SH-SY5Y (cell line): ENCODE results near the gene NCR1.

ENCODE experiments used
- GATA2 ChIP-seq: IDR thresholded peaks from 2 replicates; pipeline ENCODE4 v1.6.1; 2011; ENCODE audit warnings: mild to moderate bottlenecking, low read depth, low read length
- GATA3 ChIP-seq: IDR thresholded peaks from 2 replicates; pipeline ENCODE4 v1.6.1; 2011; ENCODE audit warnings: low read depth, mild to moderate bottlenecking, low read length, moderate library complexity

- TF ChIP-seq GATA3, result no peak
- no peak for TF ChIP-seq GATA2
Measured at GRCh38 chr19:54902061-54902460, 3.9 kb upstream of the NCR1 start.
